ENCODE measurements around the gene PDE7B. TPM values are rescaled to one million over a fixed set of nuclear protein-coding genes. Genes with fewer than 3 reads are reported as not detected.

PDE7B gene
- total RNA-seq, 1 donor from 2014 or later = 0.05 TPM

- Mint-ChIP-seq H3K36me3 (ENCODE audit: low read depth) (no peaks in the 10 kb centered on the region), H3K9me3 (ENCODE audit: low read depth) (peaks cover 3% of the 10 kb centered on the region), H3K4me1 (ENCODE audit: low read depth) (peaks cover 3% of the 10 kb centered on the region), H3K27ac (ENCODE audit: unreplicated experiment) (no peak overlapping the region), H3K27me3 (ENCODE audit: low read depth) (peaks cover 2% of the 10 kb centered on the region), H3K4me3 (ENCODE audit: unreplicated experiment) (no peak overlapping the region)
- DNase-seq (ENCODE audit: low spot score) = no peak
- no peak for TF ChIP-seq CTCF (IDR thresholded peaks at IDR 0.05)
These were observed 307.5 kb downstream of the PDE7B start for GRCh38 chr6:136158971-136159370.

- Mint-ChIP-seq H3K36me3 (ENCODE audit: low read depth) (no peaks in the 10 kb centered on the region), H3K9me3 (ENCODE audit: low read depth) (peaks cover 3% of the 10 kb centered on the region), H3K27me3 (ENCODE audit: low read depth) (peaks cover 2% of the 10 kb centered on the region), H3K27ac (ENCODE audit: unreplicated experiment) (no peak overlapping the region), H3K4me3 (ENCODE audit: unreplicated experiment) (no peak overlapping the region), H3K4me1 (ENCODE audit: low read depth) (peaks cover 3% of the 10 kb centered on the region)
- DNase-seq (ENCODE audit: low spot score) = no peak
- TF ChIP-seq CTCF (IDR thresholded peaks at IDR 0.05) = no peak
These were observed 308.7 kb downstream of the PDE7B start for GRCh38 chr6:136160250-136160649.

DNA sequence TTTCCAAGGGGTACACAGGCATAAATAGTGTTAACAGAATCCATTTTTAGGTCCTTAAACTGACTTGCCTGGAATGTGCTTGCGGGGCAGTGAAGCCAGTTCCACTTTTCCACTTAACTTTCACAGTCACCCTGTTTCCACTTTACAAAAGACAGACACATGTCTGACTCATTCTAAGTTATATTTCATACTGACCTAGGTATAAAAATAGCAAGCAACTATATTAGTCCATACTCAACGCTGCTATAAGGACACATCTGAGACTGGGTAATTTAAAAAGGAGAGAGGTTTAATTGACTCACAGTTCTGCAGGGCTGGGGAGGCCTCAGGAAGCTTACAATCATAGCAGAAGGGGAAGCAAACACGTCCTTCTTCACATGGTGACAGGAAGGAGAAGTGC, 310.4 kb downstream of the PDE7B start:
- Mint-ChIP-seq H3K27ac (ENCODE audit: unreplicated experiment) (no peak overlapping the region), H3K36me3 (ENCODE audit: low read depth) (peaks cover 2% of the 10 kb centered on the region), H3K4me1 (ENCODE audit: low read depth) (peaks cover 3% of the 10 kb centered on the region), H3K9me3 (ENCODE audit: low read depth) (peaks cover 3% of the 10 kb centered on the region), H3K27me3 (ENCODE audit: low read depth) (peaks cover 2% of the 10 kb centered on the region), H3K4me3 (ENCODE audit: unreplicated experiment) (no peak overlapping the region)
- DNase-seq (ENCODE audit: low spot score) = no peak
- TF ChIP-seq CTCF (IDR thresholded peaks at IDR 0.05) = no peak

GRCh38 chr6:136163260-136163659, 311.8 kb downstream of the PDE7B start:
- H3K4me1 Mint-ChIP-seq (ENCODE audit: low read depth) = peaks cover 3% of the 10 kb centered on the region
- no peak for DNase-seq (ENCODE audit: low spot score)
- H3K4me3 Mint-ChIP-seq (ENCODE audit: unreplicated experiment) = no peak overlapping the region
- no peak overlapping the region for H3K27ac Mint-ChIP-seq (ENCODE audit: unreplicated experiment)
- H3K27me3 Mint-ChIP-seq (ENCODE audit: low read depth) = peaks cover 2% of the 10 kb centered on the region
- TF ChIP-seq CTCF (IDR thresholded peaks at IDR 0.05) = no peak
- peaks cover 2% of the 10 kb centered on the region for H3K36me3 Mint-ChIP-seq (ENCODE audit: low read depth)
- H3K9me3 Mint-ChIP-seq (ENCODE audit: low read depth) = peaks cover 3% of the 10 kb centered on the region

GRCh38 chr6:136166815-136167214, 315.3 kb downstream of the PDE7B start:
- TF ChIP-seq CTCF (IDR thresholded peaks at IDR 0.05) = no peak
- no peak for DNase-seq (ENCODE audit: low spot score)
- Mint-ChIP-seq H3K9me3 (ENCODE audit: low read depth) (peaks cover 3% of the 10 kb centered on the region), H3K27ac (ENCODE audit: unreplicated experiment) (no peak overlapping the region), H3K27me3 (ENCODE audit: low read depth) (no peaks in the 10 kb centered on the region), H3K36me3 (ENCODE audit: low read depth) (peaks cover 2% of the 10 kb centered on the region), H3K4me3 (ENCODE audit: unreplicated experiment) (no peak overlapping the region), H3K4me1 (ENCODE audit: low read depth) (peaks cover 3% of the 10 kb centered on the region)
